Activated B cell treated with CpG ODN at 0.5 μM for 24 hours (primary cell): ENCODE data around the gene GPR137. TPM values are rescaled to one million over a fixed set of nuclear protein-coding genes. Genes with fewer than 3 reads are reported as not detected.

Source experiments
- ATAC-seq: fragments of 200-7000 bp; cut with Tn5 transposase; one replicate; pipeline ENCODE4 v1.10.0; 2021; ENCODE audit warnings: low read depth, mild to moderate bottlenecking, moderate library complexity
- CTCF ChIA-PET: fragments of 350-600 bp; sonication (Branson Sonifier 250); formaldehyde crosslinking; loops from one replicate; lab custom pipeline; 2021; ENCODE audit warnings: antibody characterized with exemption; lab: Charles Lee
- POLR2A ChIA-PET: fragments of 350-600 bp; sonication (Branson Sonifier 250); formaldehyde crosslinking; loops from one replicate; lab custom pipeline; 2021; ENCODE audit warnings: antibody characterized with exemption; lab: Charles Lee
- DNase-seq: peaks from one replicate; pipeline ENCODE4 v3.0.0; 2022
- H3K27ac Mint-ChIP-seq: one replicate; pipeline ENCODE4 v1.8.0; 2020; ENCODE audit warnings: mixed read lengths
- H3K27me3 Mint-ChIP-seq: one replicate; pipeline ENCODE4 v1.8.0; 2021; ENCODE audit warnings: mixed read lengths
- H3K36me3 Mint-ChIP-seq: one replicate; pipeline ENCODE4 v1.8.0; 2021; ENCODE audit warnings: low read depth, mixed read lengths
- H3K4me1 Mint-ChIP-seq: one replicate; pipeline ENCODE4 v1.8.0; 2021; ENCODE audit warnings: mixed read lengths
- H3K4me3 Mint-ChIP-seq: one replicate; pipeline ENCODE4 v1.8.0; 2020; ENCODE audit warnings: mild to moderate bottlenecking, mixed read lengths
- H3K9me3 Mint-ChIP-seq: one replicate; pipeline ENCODE4 v1.8.0; 2020; ENCODE audit warnings: mixed read lengths
- intact Hi-C: fragments of 100-400 bp; cut with micrococcal nuclease; formaldehyde crosslinking; loops from one replicate; pipeline ENCODE4 v1.15.1; 2024
- total RNA-seq: library from RNA; stranded (reverse); gene quantifications from 2 replicates; pipeline ENCODE4 v1.2.3, GENCODE V29; 2022
- TF ChIP-seq, protein P1 (sequence below): fragments of 200-600 bp; IDR thresholded peaks from one replicate; pipeline ENCODE4 v1.8.0; 2022; ENCODE audit warnings: antibody characterized with exemption, mild to moderate bottlenecking

The GPR137 gene
- total RNA-seq, 1 donor from 2014 or later = 53.1 TPM

DNA sequence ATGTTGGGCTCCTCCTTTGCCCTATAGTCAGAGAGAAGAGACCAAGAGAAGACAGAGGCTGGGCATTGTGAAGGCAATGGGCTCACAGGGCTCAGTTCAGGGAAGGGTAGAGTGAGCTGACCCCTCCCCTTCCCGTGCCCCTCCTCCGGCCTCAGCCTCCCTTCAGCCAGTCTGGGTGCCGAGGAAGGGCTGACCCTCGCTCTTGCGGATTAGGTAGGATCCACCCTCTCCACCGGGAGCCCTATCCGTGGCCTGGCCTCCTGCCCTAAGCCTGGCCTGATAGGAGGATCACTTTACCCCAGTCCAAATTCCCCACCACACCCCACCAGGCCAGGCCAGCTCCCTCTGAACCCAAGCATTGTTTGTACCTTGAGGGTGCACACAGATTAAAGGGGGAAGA lies 37.1 kb upstream of the GPR137 start:
- H3K4me1 Mint-ChIP-seq = peaks cover 32% of the 10 kb centered on the region
- ATAC-seq = no peak
- TF ChIP-seq, protein P1, sequence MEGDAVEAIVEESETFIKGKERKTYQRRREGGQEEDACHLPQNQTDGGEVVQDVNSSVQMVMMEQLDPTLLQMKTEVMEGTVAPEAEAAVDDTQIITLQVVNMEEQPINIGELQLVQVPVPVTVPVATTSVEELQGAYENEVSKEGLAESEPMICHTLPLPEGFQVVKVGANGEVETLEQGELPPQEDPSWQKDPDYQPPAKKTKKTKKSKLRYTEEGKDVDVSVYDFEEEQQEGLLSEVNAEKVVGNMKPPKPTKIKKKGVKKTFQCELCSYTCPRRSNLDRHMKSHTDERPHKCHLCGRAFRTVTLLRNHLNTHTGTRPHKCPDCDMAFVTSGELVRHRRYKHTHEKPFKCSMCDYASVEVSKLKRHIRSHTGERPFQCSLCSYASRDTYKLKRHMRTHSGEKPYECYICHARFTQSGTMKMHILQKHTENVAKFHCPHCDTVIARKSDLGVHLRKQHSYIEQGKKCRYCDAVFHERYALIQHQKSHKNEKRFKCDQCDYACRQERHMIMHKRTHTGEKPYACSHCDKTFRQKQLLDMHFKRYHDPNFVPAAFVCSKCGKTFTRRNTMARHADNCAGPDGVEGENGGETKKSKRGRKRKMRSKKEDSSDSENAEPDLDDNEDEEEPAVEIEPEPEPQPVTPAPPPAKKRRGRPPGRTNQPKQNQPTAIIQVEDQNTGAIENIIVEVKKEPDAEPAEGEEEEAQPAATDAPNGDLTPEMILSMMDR = no peak
- no peaks in the 10 kb centered on the region for H3K27me3 Mint-ChIP-seq
- CTCF ChIA-PET = interaction anchor here (1.9 kb wide), 1 partner anchor 44 kb away, joined by 14 read pairs; no protein-coding TSS in a partner anchor
- peak overlapping the region; percentile 30 for H3K27ac Mint-ChIP-seq
- no peak for DNase-seq
- H3K36me3 Mint-ChIP-seq = peaks cover 13% of the 10 kb centered on the region
- intact Hi-C loops = loop anchor here (10.0 kb wide), 1 partner anchor 526 kb away; the partner anchor contains the start of gene SF1
- POLR2A ChIA-PET = interaction anchor here (1.4 kb wide), 1 partner anchor 9 kb away, joined by 3 read pairs; no protein-coding TSS in a partner anchor
- peak overlapping the region; percentile 11 for H3K4me3 Mint-ChIP-seq
- no peaks in the 10 kb centered on the region for H3K9me3 Mint-ChIP-seq

DNA sequence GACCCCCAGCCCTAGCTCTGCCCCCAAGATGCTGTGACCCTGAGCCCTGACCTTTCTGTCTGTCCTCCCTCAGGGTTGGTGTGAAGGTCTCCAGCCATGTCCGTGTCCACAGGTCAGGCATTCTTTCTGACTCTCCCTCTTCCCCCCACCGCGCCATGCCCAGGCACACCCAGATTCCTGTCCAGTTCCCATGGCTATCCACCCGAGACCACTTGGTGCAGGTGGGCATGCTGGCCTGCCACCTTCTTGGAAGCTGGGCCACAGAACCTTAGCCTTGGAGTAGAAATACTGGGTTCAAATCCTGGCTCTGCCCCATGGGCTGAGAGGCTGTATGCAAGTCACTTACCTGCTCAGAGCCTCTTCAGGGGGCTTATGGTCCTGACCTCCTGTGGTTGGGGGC lies 36.6 kb upstream of the GPR137 start:
- peaks cover 29% of the 10 kb centered on the region for H3K4me1 Mint-ChIP-seq
- POLR2A ChIA-PET = interaction anchor here (1.4 to 2.6 kb wide), 3 partner anchors 8 to 62 kb away, joined by 3 to 14 read pairs (median 9); partner anchors contain the start of genes FKBP2 and STIP1
- intact Hi-C loops = loop anchor here (10.0 kb wide), 1 partner anchor 526 kb away; the partner anchor contains the start of gene SF1

DNA sequence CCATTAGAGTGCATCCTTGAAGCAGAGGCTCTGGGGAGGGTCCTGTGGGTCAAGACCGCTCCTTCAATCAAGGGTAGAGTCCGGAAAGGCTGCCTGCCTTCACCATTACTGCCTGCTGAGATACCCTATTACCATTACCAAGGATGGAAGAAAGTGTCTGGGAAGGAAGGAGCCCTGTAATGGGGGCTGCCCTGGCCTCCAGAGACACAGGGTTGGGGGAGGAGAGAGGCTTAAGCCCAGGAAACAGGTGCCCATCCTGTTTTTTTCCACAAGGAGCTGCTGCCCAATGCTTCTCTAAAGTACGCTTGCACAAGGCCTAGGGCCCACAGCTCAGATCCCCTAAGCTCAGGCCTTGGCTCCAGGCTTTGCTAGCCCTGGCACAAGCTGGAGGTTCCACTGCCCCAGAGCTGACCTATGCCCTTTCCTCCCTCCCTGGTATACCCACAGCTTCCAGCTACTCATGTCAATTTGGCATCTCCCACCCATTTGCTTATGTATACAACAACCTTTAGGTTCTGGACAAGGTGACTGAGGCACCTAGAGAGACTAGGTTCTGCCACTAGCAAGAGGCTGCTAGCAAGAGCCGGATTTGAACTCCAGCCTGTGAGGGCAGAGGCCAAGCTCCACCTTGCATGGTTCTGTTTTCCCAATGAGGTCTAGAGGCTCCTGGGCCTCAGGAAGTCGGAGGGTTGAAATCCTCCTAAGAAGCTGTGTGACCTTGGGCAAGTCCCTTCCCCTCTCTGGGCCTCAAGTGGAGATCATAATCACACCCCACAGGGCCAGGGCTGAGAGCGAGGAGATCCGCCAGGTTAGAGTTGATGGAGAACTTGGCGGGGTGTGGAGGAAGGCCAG lies 35.9 kb upstream of the GPR137 start:
- Mint-ChIP-seq H3K27me3 (no peaks in the 10 kb centered on the region), H3K4me1 (peaks cover 27% of the 10 kb centered on the region), H3K27ac (no peak overlapping the region), H3K9me3 (no peaks in the 10 kb centered on the region), H3K4me3 (no peak overlapping the region), H3K36me3 (peaks cover 6% of the 10 kb centered on the region)
- CTCF ChIA-PET = interaction anchor here (0.9 to 2.9 kb wide), 9 partner anchors 9 to 105 kb away, joined by 3 to 14 read pairs (median 6); partner anchors contain the start of genes ESRRA, FERMT3 and FKBP2
- TF ChIP-seq, protein P1 = no peak
- intact Hi-C loops = loop anchor here (10.0 kb wide), 1 partner anchor 525 kb away; the partner anchor contains the start of gene SF1
- ATAC-seq (no peak), DNase-seq (no peak)
- POLR2A ChIA-PET = interaction anchor here (1.0 to 2.8 kb wide), 11 partner anchors 9 to 63 kb away, joined by 3 to 15 read pairs (median 5); partner anchors contain the start of genes DNAJC4, ESRRA, FKBP2 and STIP1

More for the DNA sequence above, 36.6 kb upstream of the GPR137 start:
- Mint-ChIP-seq H3K36me3 (peaks cover 9% of the 10 kb centered on the region), H3K9me3 (no peaks in the 10 kb centered on the region), H3K4me3 (peak overlapping the region; percentile 32), H3K27me3 (no peaks in the 10 kb centered on the region), H3K27ac (no peak overlapping the region)
- CTCF ChIA-PET = interaction anchor here (0.9 to 2.1 kb wide), 6 partner anchors 8 to 52 kb away, joined by 3 to 14 read pairs (median 6); partner anchors contain the start of genes FERMT3 and FKBP2
- ATAC-seq (no peak), DNase-seq (no peak)
- TF ChIP-seq, protein P1 = no peak

DNA sequence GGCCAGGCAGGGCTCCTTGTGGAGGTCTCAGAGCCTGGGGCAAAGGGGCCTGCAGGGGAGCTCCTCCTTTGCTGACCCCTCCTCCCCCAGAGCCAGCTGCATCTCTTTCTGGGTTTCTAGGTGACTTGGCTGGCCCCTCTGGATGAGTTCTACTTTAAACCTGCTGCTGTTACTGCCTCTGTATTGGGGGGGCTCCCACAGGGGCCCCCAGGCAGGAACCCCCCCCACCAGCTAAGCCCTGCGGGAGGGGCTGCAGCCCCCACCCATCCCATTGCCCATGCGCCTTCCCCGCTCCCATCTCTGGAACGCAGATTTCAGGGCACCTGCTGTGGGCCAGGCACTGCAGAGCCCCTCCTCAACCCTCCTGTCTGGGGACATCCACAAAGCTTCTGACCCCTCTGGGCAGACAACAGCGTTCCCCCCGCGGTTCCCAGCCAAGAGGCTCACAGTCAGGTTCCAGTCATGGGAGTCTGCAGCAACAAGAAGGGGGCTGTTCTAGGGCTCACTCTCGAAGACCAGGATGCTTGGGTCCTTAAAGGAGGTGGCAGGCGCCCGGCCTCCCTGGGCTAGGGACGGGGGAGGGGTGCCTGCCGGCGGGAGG lies 35.1 kb upstream of the GPR137 start:
- CTCF ChIA-PET = interaction anchor here (1.2 to 2.9 kb wide), 11 partner anchors 8 to 105 kb away, joined by 3 to 14 read pairs (median 7); partner anchors contain the start of genes ESRRA, FERMT3 and FKBP2
- peaks cover 22% of the 10 kb centered on the region for H3K4me1 Mint-ChIP-seq
- peak overlapping the region; percentile 81 for H3K4me3 Mint-ChIP-seq
- POLR2A ChIA-PET = interaction anchor here (1.0 to 2.8 kb wide), 10 partner anchors 9 to 64 kb away, joined by 3 to 15 read pairs (median 6); partner anchors contain the start of genes DNAJC4, ESRRA, FKBP2 and STIP1
- DNase-seq = no peak
- peak overlapping the region; percentile 24 for H3K27ac Mint-ChIP-seq
- H3K9me3 Mint-ChIP-seq = no peaks in the 10 kb centered on the region
- intact Hi-C loops = loop anchor here (1.0 kb wide), 6 partner anchors 9 to 105 kb away; partner anchors contain the start of genes BAD, FKBP2 and VEGFB
- ATAC-seq = no peak
- peaks cover 6% of the 10 kb centered on the region for H3K36me3 Mint-ChIP-seq
- TF ChIP-seq, protein P1 = no peak
- no peaks in the 10 kb centered on the region for H3K27me3 Mint-ChIP-seq
